H1 (cell line): ENCODE data around the gene NPR1. TPM values are rescaled to one million over a fixed set of nuclear protein-coding genes. Genes with fewer than 3 reads are reported as not detected.

ENCODE experiments used
- CTCF ChIA-PET: fragments of 300-600 bp; sonication (Branson Sonifier 250); formaldehyde crosslinking; loops from one replicate; lab custom pipeline; 2021; ENCODE audit not compliant: partially characterized antibody; lab: Charles Lee
- POLR2A ChIA-PET: fragments of 300-600 bp; sonication (Branson Sonifier 250); formaldehyde crosslinking; loops from one replicate; lab custom pipeline; 2021; ENCODE audit warnings: inconsistent platforms; ENCODE audit not compliant: partially characterized antibody; lab: Charles Lee
- DNase-seq, 2 experiments: peaks; one replicate each; pipeline versions ENCODE4 v3.0.0 to v3.0.0-alpha.2; 2010 to 2022; ENCODE audit warnings: low spot score in 2 of 2, low read depth in 1 of 2, mixed read lengths in 1 of 2
- FAIRE-seq: peaks from 2 replicates; lab custom pipeline; 2011; peaks lifted over from hg19 to GRCh38; lab: Jason Lieb, UNC
- H2AFZ ChIP-seq: 2 replicates; pipeline ENCODE4 v1.8.1; 2012; ENCODE audit warnings: low read length, inconsistent platforms
- H2AK5ac ChIP-seq: 2 replicates; pipeline ENCODE4 v1.6.1; 2013; ENCODE audit warnings: low read depth, low read length
- H2BK120ac ChIP-seq: replicated peaks from 2 replicates; pipeline ENCODE3; 2013; ENCODE audit warnings: low read depth, low read length, inconsistent platforms
- H2BK12ac ChIP-seq: 2 replicates; pipeline ENCODE4 v1.6.1; 2013; ENCODE audit warnings: low read depth, low read length
- H2BK15ac ChIP-seq: 2 replicates; pipeline ENCODE4 v1.6.1; 2013; ENCODE audit warnings: low read length
- H2BK20ac ChIP-seq: 2 replicates; pipeline ENCODE4 v1.6.1; 2013; ENCODE audit warnings: low read length
- H2BK5ac ChIP-seq: 2 replicates; pipeline ENCODE4 v1.6.1; 2013; ENCODE audit warnings: low read depth, low read length
- H3K14ac ChIP-seq: 2 replicates; pipeline ENCODE4 v1.6.1; 2013; ENCODE audit warnings: inconsistent platforms; ENCODE audit not compliant: insufficient read length
- H3K18ac ChIP-seq: 2 replicates; pipeline ENCODE4 v1.6.1; 2013; ENCODE audit warnings: low read length; ENCODE audit errors: extremely low read depth
- H3K23ac ChIP-seq: 2 replicates; pipeline ENCODE4 v1.6.1; 2013; ENCODE audit warnings: inconsistent platforms; ENCODE audit not compliant: insufficient read length
- H3K23me2 ChIP-seq: 2 replicates; pipeline ENCODE4 v1.6.1; 2013; ENCODE audit warnings: low read depth, low read length
- H3K27ac ChIP-seq: 2 replicates; pipeline ENCODE4 v1.6.1; 2011; ENCODE audit warnings: low read depth, low read length, inconsistent platforms
- H3K27me3 ChIP-seq, 4 experiments: replicated peaks in 1 of 4; 1 replicate in 1 of 4; 2 replicates in 3 of 4; pipeline versions ENCODE4 v1.6.1 to v1.8.1; 2011 to 2013; ENCODE audit warnings: low read length in 3 of 4, mild to moderate bottlenecking in 3 of 4, inconsistent platforms in 2 of 4, mixed read lengths in 2 of 4, moderate library complexity in 1 of 4; ENCODE audit not compliant: control insufficient read depth in 3 of 4, insufficient read depth in 3 of 4; ENCODE audit errors: extremely low read depth in 1 of 4
- H3K36me3 ChIP-seq, 4 experiments: 2 replicates each; pipeline versions ENCODE4 v1.6.1 to v1.8.1; 2011 to 2013; ENCODE audit warnings: mild to moderate bottlenecking in 4 of 4, low read length in 3 of 4, moderate library complexity in 2 of 4, control low read depth in 1 of 4, inconsistent platforms in 1 of 4; ENCODE audit not compliant: insufficient read depth in 4 of 4, control insufficient read depth in 2 of 4
- H3K4ac ChIP-seq: replicated peaks from 2 replicates; pipeline ENCODE3; 2013; ENCODE audit warnings: low read length, low read depth, mixed read lengths, inconsistent platforms; ENCODE audit not compliant: insufficient read length
- H3K4me1 ChIP-seq, 4 experiments: replicated peaks in 1 of 4; 1 replicate in 1 of 4; 2 replicates in 3 of 4; pipeline versions ENCODE4 v1.6.1 to v1.8.1; 2011 to 2013; ENCODE audit warnings: low read length in 3 of 4, inconsistent platforms in 2 of 4, mixed read lengths in 1 of 4; ENCODE audit not compliant: insufficient read depth in 4 of 4, control insufficient read depth in 3 of 4
- H3K4me2 ChIP-seq, 2 experiments: 2 replicates each; pipeline versions ENCODE4 v1.6.1 to v1.8.1; 2011 to 2013; ENCODE audit warnings: low read depth in 2 of 2, low read length in 2 of 2, control low read depth in 1 of 2, inconsistent platforms in 1 of 2, mild to moderate bottlenecking in 1 of 2; ENCODE audit not compliant: insufficient read depth in 1 of 2
- H3K4me3 ChIP-seq, 4 experiments: fragments of 200-600, 300-600 bp in 1 of 4; sonication (generic), shearing (Covaris generic), sonication (Bioruptor Twin) in 1 of 4; 2 replicates each; pipeline versions ENCODE4 v1.5.1 to v1.8.1; 2011 to 2016; ENCODE audit warnings: low read length in 4 of 4, low read depth in 3 of 4, control low read depth in 2 of 4, inconsistent platforms in 2 of 4, mild to moderate bottlenecking in 2 of 4, mixed read lengths in 1 of 4, moderate library complexity in 1 of 4; ENCODE audit not compliant: insufficient read depth in 2 of 4; ENCODE audit errors: extremely low read depth in 1 of 4
- H3K56ac ChIP-seq: replicated peaks from 2 replicates; pipeline ENCODE3; 2013; ENCODE audit warnings: low read depth, mild to moderate bottlenecking, mixed read lengths, low read length, inconsistent platforms; ENCODE audit not compliant: insufficient read length
- H3K79me1 ChIP-seq: 2 replicates; pipeline ENCODE4 v1.6.1; 2013; ENCODE audit warnings: low read depth, low read length, control low read depth
- H3K79me2 ChIP-seq, 2 experiments: 2 replicates each; pipeline versions ENCODE4 v1.6.1 to v1.8.1; 2012 to 2013; ENCODE audit warnings: low read length in 2 of 2, mild to moderate bottlenecking in 2 of 2, inconsistent platforms in 1 of 2; ENCODE audit not compliant: insufficient read depth in 2 of 2, control insufficient read depth in 1 of 2
- H3K9ac ChIP-seq, 4 experiments: replicated peaks in 1 of 4; 1 replicate in 1 of 4; 2 replicates in 3 of 4; pipeline versions ENCODE4 v1.6.1 to v1.8.1; 2011 to 2013; ENCODE audit warnings: low read depth in 3 of 4, low read length in 3 of 4, control low read depth in 2 of 4, mild to moderate bottlenecking in 2 of 4, moderate library complexity in 2 of 4, inconsistent platforms in 1 of 4; ENCODE audit errors: extremely low read depth in 1 of 4
- H3K9me3 ChIP-seq, 2 experiments: 2 replicates each; pipeline versions ENCODE4 v1.6.1 to v1.8.1; 2012 to 2013; ENCODE audit warnings: mild to moderate bottlenecking in 2 of 2, moderate library complexity in 2 of 2, control low read depth in 1 of 2, inconsistent platforms in 1 of 2, low read depth in 1 of 2, low read length in 1 of 2, mixed read lengths in 1 of 2; ENCODE audit not compliant: insufficient read depth in 2 of 2
- H4K20me1 ChIP-seq, 2 experiments: replicated peaks in 1 of 2; 2 replicates each; pipeline versions ENCODE3 to v1.8.1; 2011 to 2013; ENCODE audit warnings: inconsistent platforms in 2 of 2, low read length in 2 of 2, mild to moderate bottlenecking in 1 of 2; ENCODE audit not compliant: insufficient read depth in 2 of 2, control insufficient read depth in 1 of 2
- H4K5ac ChIP-seq: 2 replicates; pipeline ENCODE4 v1.6.1; 2013; ENCODE audit warnings: low read length, low read depth, mixed read lengths, inconsistent platforms; ENCODE audit not compliant: insufficient read length
- H4K8ac ChIP-seq: 2 replicates; pipeline ENCODE4 v1.8.0; 2013; ENCODE audit warnings: mild to moderate bottlenecking, moderate library complexity, low read length, inconsistent platforms; ENCODE audit not compliant: insufficient read depth; ENCODE audit errors: extremely low read depth
- H4K91ac ChIP-seq: replicated peaks from 2 replicates; pipeline ENCODE3; 2013; ENCODE audit warnings: low read length, mixed read lengths, inconsistent platforms; ENCODE audit not compliant: insufficient read length
- ATF3 ChIP-seq: IDR thresholded peaks from 2 replicates; pipeline ENCODE4 v1.6.1; 2011; ENCODE audit warnings: low read depth, mild to moderate bottlenecking, low read length; ENCODE audit not compliant: insufficient read depth
- BCL11A ChIP-seq, 2 experiments: IDR thresholded peaks; one replicate each; pipeline ENCODE4 v1.6.1; 2011; ENCODE audit warnings: low read depth in 2 of 2, low read length in 2 of 2, mild to moderate bottlenecking in 2 of 2
- CHD1 ChIP-seq: IDR thresholded peaks from 2 replicates; pipeline ENCODE4 v1.6.1; 2012; ENCODE audit warnings: low read depth, low read length, improper control_type of control experiment
- EP300 ChIP-seq, 2 experiments: IDR thresholded peaks; 1 replicate in 1 of 2; 2 replicates in 1 of 2; pipeline ENCODE4 v1.6.1; 2011 to 2012; ENCODE audit warnings: low read depth in 2 of 2, low read length in 2 of 2, mild to moderate bottlenecking in 2 of 2, borderline replicate concordance in 1 of 2, inconsistent platforms in 1 of 2, moderate library complexity in 1 of 2
- JUND ChIP-seq: IDR thresholded peaks from 2 replicates; pipeline ENCODE4 v1.6.1; 2011; ENCODE audit warnings: mild to moderate bottlenecking, improper control_type of control experiment, low read length
- MAFK ChIP-seq: IDR thresholded peaks from 2 replicates; pipeline ENCODE4 v1.6.1; 2012; ENCODE audit warnings: low read depth, mild to moderate bottlenecking, improper control_type of control experiment, low read length
- POLR2AphosphoS5 ChIP-seq: IDR thresholded peaks from 2 replicates; pipeline ENCODE4 v1.6.1; 2011; ENCODE audit warnings: low read depth, low read length
- POU5F1 ChIP-seq: IDR thresholded peaks from 2 replicates; pipeline ENCODE4 v1.6.1; 2011; ENCODE audit warnings: low read depth, mild to moderate bottlenecking, low read length, moderate library complexity
- RBBP5 ChIP-seq: IDR thresholded peaks from 2 replicates; pipeline ENCODE4 v1.7.1; 2012; ENCODE audit warnings: low read depth, mild to moderate bottlenecking, inconsistent platforms, low read length, moderate library complexity, borderline replicate concordance
- ZNF274 ChIP-seq: IDR thresholded peaks from 2 replicates; pipeline ENCODE4 v1.7.0; 2012; ENCODE audit warnings: low read length, borderline replicate concordance; ENCODE audit errors: extremely low read depth
- WGBS, 2 experiments: shearing (Covaris generic) in 1 of 2; methylation state at CpG; one replicate each; pipeline versions ENCODE4 v1.1.6 to v1.1.7; 2013 to 2015; ENCODE audit warnings: low lambda C conversion rate in 2 of 2, mixed read lengths in 2 of 2, inconsistent platforms in 1 of 2, low coverage in 1 of 2, missing lambda C conversion rate in 1 of 2; ENCODE audit not compliant: insufficient replicate concordance in 2 of 2, insufficient coverage in 1 of 2, insufficient read length in 1 of 2; ENCODE audit errors: extremely low coverage in 1 of 2, missing lambda C conversion rate in 1 of 2; 5-methylcytosine and 5-hydroxymethylcytosine counted together
- polyA plus RNA-seq, 7 experiments: library from polyadenylated mRNA; depleted of rRNA in 3 of 7; stranded (reverse) in 5 of 7; unstranded in 2 of 7; fragments of >200 nt in 5 of 7; fragments of 200-250 nt in 2 of 7; gene quantifications; 1 replicate in 5 of 7; 2 replicates in 1 of 7; 4 replicates in 1 of 7; pipeline versions ENCODE4 v1.2.1 to v1.2.3, GENCODE V29; 2011 to 2013; ENCODE audit warnings: missing spikeins in 2 of 7, mixed read lengths in 2 of 7
- total RNA-seq: library from RNA; stranded (reverse); fragmentation: NEBNext Ultra II Directional; extraction: Animal tissue kit (Norgen Biotek cat#: 25700); gene quantifications from 2 replicates; pipeline ENCODE4 v1.2.1, GENCODE V29; 2021

NPR1 gene
- total and polyA plus RNA-seq, 2 of the 8 experiments (the other 6 are each of a cell fraction or from before 2014, with no cell fraction given), result 11.7 to 13.2 TPM

- peak overlapping the region; percentile 4; the same call in 1 of the 2 replicates for H2AFZ ChIP-seq
- H3K4me1 ChIP-seq, result peaks cover 3 to 18% (median 12%) of the 10 kb centered on the region in 4 experiments
- H3K23me2 ChIP-seq, result no peaks in the 10 kb centered on the region
- no peaks in the 10 kb centered on the region for H3K27me3 ChIP-seq
- no peaks in the 10 kb centered on the region for H3K36me3 ChIP-seq
- H3K23ac ChIP-seq, result no peak overlapping the region
- peak overlapping the region; percentile 49 to 61 for H3K4me2 ChIP-seq
- peak overlapping the region; percentile 94 for H2BK15ac ChIP-seq
- CTCF ChIA-PET, result interaction anchor here (0.6 to 3.1 kb wide), 11 partner anchors 9 to 185 kb away, joined by 3 to 17 read pairs (median 4); partner anchors contain the start of gene NPR1
- H3K79me1 ChIP-seq, result no peaks in the 10 kb centered on the region
- H3K4me3 ChIP-seq, result peak overlapping the region in 1 of 4 experiments; percentile 39; a peak in 1 of 8 replicates
- no peak for FAIRE-seq
- H2BK12ac ChIP-seq, result peak overlapping the region; percentile 83
- peak overlapping the region; percentile 82 for H4K8ac ChIP-seq
- POLR2A ChIA-PET, result interaction anchor here (0.9 to 2.2 kb wide), 16 partner anchors 10 to 266 kb away, joined by 3 to 11 read pairs (median 4); partner anchors contain the start of genes CHTOP, NPR1, S100A13 and SLC27A3
- peak overlapping the region; percentile 35; the same call in 1 of the 2 replicates for H3K27ac ChIP-seq
- H4K20me1 ChIP-seq, result no peaks in the 10 kb centered on the region
- WGBS, 2 experiments, result 64% methylated on average over 11 of the region's 12 CpGs; no CpG with 5 or more reads in 1 of the 2 experiments
- H2BK120ac ChIP-seq, result peak overlapping the region; percentile 77
- no peak overlapping the region for H3K56ac ChIP-seq
- H4K5ac ChIP-seq, result peak overlapping the region; percentile 75
- H3K79me2 ChIP-seq, result no peaks in the 10 kb centered on the region
- H2BK20ac ChIP-seq, result peak overlapping the region; percentile 91
- H3K14ac ChIP-seq, result no peak overlapping the region
- 0 out of 2 replicates have a peak overlapping the region, but pooled peaks have one; percentile 10 for H2AK5ac ChIP-seq
- H3K4ac ChIP-seq, result peak overlapping the region; percentile 63
- H2BK5ac ChIP-seq, result peak overlapping the region; percentile 92
- no peaks in the 10 kb centered on the region for H3K9me3 ChIP-seq
- DNase-seq, result peak; percentile 23 to 62
- H3K18ac ChIP-seq, result peak overlapping the region; percentile 84
- peak overlapping the region in 1 of 4 experiments; percentile 6; a peak in 2 of 7 replicates for H3K9ac ChIP-seq
- peak overlapping the region; percentile 72 for H4K91ac ChIP-seq
- TF ChIP-seq BCL11A (IDR thresholded peaks at IDR 0.05; ENCODE audit: low read depth in 2 of 2, low read length in 2 of 2), result no peak
- peak; percentile 67; the same call in 1 of the 2 replicates for TF ChIP-seq MAFK
- no peak for TF ChIP-seq EP300 (IDR thresholded peaks at IDR 0.05; ENCODE audit: borderline replicate concordance in 1 of 2, low read depth in 2 of 2, low read length in 2 of 2)
- no peak for TF ChIP-seq ZNF274
- TF ChIP-seq RBBP5, result no peak
- TF ChIP-seq POLR2AphosphoS5, result peak; percentile 44; the same call in 1 of the 2 replicates
- no peak for TF ChIP-seq POU5F1
- no peak for TF ChIP-seq ATF3
- no peak for TF ChIP-seq CHD1
- peak; percentile 27; the same call in 1 of the 2 replicates for TF ChIP-seq JUND
Measured at GRCh38 chr1:153697191-153698019, 18.9 kb downstream of the NPR1 start.
